ENCODE data around the gene LGR5.
"Not testable (repeated sequence)": the region's sequence is repeated elsewhere in the genome, so short reads cannot be mapped to it uniquely, and the experiment has no call there.

The LGR5 gene

GRCh38 chr12:71556448-71556847 lies 116.8 kb downstream of the LGR5 start:
- DNase-seq, result no peak

GRCh38 chr12:71556875-71557274 lies 117.3 kb downstream of the LGR5 start:
- DNase-seq, result no peak

GRCh38 chr12:71558445-71558844 lies 118.8 kb downstream of the LGR5 start:
- DNase-seq, result no peak

GRCh38 chr12:71562676-71563595 lies 123.3 kb downstream of the LGR5 start:
- DNase-seq, result no peak

- DNase-seq, result no peak
Observed at GRCh38 chr12:71565535-71565934, 125.9 kb downstream of the LGR5 start.

- no peak for DNase-seq
Observed at GRCh38 chr12:71566655-71567054, 127.1 kb downstream of the LGR5 start.

- DNase-seq, result no peak
Observed at GRCh38 chr12:71567537-71567936, 127.9 kb downstream of the LGR5 start.

- DNase-seq, result not testable (repeated sequence)
Observed at GRCh38 chr12:71569885-71570284, 130.3 kb downstream of the LGR5 start.

GRCh38 chr12:71576496-71576895 lies 136.9 kb downstream of the LGR5 start:
- no peak for DNase-seq

GRCh38 chr12:71578694-71579258 lies 139.2 kb downstream of the LGR5 start:
- DNase-seq, result no peak

- no peak for DNase-seq
Observed at GRCh38 chr12:71581206-71581605, 141.6 kb downstream of the LGR5 start.

- DNase-seq, result no peak
Observed at GRCh38 chr12:71582925-71583324, 143.3 kb downstream of the LGR5 start.

GRCh38 chr12:71584356-71584755 lies 144.8 kb downstream of the LGR5 start:
- DNase-seq, result no peak

GRCh38 chr12:71585218-71585617 lies 145.6 kb downstream of the LGR5 start:
- DNase-seq, result no peak

- no peak for DNase-seq
Observed at GRCh38 chr12:71587012-71587411, 147.4 kb downstream of the LGR5 start.

- DNase-seq, result no peak
Observed at GRCh38 chr12:71589478-71589881, 149.9 kb downstream of the LGR5 start.

GRCh38 chr12:71591601-71592000 lies 152.0 kb downstream of the LGR5 start:
- DNase-seq, result no peak

GRCh38 chr12:71592841-71593240 lies 153.2 kb downstream of the LGR5 start:
- DNase-seq, result no peak

- DNase-seq, result no peak
Observed at GRCh38 chr12:71594214-71594948, 154.8 kb downstream of the LGR5 start.

GRCh38 chr12:71599210-71599609 lies 159.6 kb downstream of the LGR5 start:
- no peak for DNase-seq

GRCh38 chr12:71601546-71601945 lies 161.9 kb downstream of the LGR5 start:
- DNase-seq, result no peak

- DNase-seq, result no peak
Observed at GRCh38 chr12:71602761-71603577, 163.4 kb downstream of the LGR5 start.

GRCh38 chr12:71605039-71605438 lies 165.4 kb downstream of the LGR5 start:
- DNase-seq, result no peak

Measured in KG1 (cell line).